ENCODE results near the gene GALNT17.
"Not testable (repeated sequence)": the region's sequence is repeated elsewhere in the genome, so short reads cannot be mapped to it uniquely, and the experiment has no call there.

GALNT17 gene

DNA sequence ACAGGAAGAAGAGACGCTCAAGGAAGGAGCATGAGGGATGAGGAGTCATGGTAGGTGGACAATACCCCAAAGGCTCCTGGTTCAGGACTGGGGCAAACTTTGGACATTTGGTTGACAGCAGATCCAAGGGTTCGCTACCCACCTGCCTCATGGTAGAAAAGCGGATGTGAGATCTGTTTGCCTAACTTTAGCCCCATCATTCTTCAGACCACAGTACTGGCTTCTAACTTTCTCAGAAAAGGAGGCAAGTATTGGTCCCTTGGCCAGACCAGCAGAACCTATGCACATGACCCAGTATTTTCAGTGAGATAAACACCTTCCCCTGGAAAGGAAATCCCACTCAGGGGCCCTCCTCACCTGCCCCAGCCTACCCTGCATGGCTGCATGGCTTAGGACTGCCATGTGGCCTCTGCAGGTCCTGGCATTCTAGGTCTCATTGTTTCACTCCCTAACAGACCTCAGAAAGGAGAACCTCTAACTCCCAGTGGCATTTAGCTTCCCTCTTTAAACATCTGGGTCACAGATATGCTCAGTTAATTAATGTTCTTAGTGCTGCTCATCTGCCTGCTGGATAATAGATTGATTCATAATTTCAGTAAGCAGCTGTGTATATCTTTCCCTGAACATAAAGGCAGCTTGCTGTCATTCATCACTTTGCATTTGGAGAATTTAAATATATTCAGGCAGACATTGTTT lies 574.1 kb downstream of the GALNT17 start:
- DNase-seq = no peak

DNA sequence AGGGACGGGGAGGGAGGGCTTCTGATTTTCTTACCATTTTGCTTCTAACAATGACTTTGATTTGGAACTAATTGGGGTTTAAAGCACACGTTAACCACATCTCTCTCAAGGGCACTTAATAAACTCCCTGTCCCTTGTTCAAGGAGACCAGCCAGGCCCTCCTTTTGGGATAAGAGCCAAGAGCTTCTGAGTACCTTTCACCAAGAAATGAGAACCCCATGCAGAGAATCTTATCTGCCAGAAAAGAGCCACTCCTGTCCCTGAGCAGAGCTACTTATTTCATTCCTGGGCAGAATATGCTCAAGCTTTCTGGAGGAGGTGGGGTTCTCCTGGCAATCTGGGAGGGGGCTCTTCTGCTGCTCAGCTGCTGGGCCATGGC lies 574.6 kb downstream of the GALNT17 start:
- no peak for DNase-seq

DNA sequence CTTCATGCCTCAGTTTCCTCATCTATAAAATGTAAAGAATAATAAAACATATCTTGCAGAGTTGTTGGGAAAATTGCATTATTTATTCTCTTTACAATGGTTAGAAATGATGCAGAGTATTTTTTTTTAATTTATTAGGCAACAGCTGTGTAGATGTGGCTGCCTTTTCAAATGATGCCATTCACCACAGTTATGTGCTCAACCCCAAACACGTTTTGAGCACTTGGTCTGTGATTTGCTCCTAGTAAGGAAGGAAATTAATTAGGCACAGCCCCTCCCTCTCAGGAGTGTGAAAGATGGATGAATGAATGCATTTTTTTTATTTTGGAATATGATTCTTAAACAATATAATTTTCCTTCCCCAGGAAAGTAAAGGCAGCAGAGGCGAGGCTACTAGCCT lies 575.1 kb downstream of the GALNT17 start:
- no peak for DNase-seq

DNA sequence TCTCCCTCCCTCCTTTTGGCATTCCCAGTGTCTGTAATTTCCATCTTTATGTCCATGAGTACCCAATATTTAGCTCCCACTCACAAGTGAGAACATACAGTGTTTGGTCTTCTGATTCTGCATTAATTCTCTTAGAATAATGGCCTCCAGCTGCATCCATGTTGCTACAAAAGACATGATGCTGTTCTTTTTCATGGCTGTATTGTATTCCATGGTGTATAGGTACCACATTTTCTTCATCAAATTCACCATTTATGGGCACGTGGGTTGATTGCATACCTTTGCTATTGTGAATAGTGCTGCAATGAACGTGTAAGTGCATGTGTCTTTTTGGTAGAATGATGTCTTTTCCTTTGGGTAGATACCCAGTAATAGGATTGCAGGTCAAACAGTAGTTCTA lies 576.8 kb downstream of the GALNT17 start:
- DNase-seq = no peak

DNA sequence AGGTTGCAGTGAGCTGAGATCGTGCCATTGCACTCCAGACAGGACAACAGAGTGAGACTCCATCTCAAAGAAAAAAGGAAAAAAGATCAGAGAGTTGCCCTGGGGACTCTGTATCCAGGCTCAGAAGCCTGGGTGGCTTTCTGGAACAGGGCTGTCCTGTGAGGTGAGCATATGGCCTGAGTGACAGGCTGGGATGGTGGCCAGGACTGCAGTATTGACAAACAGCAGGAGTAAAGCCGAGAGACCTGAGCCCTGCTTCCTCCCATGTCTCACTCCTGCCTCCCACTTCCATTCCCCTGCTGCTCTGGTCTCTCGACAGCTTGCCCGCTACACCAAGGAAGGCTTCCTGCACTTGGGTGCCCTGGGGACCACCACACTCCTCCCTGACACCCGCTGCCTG lies 578.5 kb downstream of the GALNT17 start:
- no peak for DNase-seq

DNA sequence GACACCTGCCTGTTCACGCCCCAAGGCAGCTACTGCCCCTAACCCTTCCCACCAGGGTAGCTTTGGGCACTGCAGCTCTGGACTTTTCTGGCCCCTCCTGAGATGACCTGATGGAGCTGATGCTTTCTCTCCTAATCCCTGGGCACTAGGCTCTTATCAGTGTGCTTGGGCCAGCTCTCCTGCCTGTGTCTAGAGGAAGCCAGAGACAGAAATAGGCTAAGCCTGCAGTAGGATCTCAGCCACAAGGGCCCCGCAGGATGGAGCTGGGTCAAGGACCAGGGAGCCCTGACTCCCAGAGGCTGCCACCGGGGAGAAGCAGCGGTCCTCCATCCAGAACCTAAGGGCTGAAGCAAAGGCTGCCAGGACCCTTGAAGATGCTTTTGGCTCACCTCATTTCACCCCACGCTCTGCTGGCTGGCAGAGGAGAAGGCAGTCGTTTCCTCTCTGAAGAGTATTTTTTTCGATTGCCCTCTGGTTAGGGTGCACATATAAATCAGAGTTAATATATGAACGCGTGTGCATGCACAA lies 580.8 kb downstream of the GALNT17 start:
- no peak for DNase-seq

DNA sequence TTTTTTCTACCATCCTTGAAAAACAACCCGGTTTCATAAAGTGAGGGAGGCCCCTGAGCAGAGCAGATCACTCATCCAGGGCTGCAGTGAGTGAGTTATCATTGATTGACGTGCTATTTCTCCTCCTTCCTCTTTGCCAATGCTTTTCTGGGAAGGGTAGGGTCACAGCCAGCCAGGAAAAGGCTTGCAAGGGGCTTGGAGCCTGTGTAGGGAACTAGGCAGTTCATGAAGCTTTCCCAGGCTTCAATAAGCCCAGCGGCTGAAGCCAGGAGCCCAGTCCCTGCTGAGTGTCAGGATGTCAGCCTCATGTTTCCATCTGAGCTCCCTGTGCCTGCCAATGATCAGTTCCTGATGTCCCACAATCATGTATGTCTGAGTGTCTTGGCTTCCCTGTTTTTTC lies 584.7 kb downstream of the GALNT17 start:
- no peak for DNase-seq

DNA sequence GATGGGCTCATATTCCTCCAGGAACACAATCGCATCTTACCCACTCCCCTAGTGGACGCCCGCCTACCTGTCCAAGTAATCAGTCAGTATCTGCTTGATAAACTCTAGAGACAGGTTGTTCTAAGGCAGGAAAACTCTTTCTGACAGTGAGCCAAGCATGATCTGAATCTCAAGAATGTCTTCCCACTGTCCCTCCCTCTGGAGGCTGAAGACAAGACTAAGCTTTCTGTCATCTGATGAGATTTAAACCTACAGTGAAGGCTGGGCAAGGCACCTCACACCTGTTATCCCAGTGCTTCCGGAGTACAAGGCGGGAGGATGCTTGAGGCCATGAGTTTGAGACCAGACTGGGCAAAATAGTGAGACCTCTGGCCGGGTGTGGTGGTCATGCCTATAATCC lies 586.6 kb downstream of the GALNT17 start:
- no peak for DNase-seq

DNA sequence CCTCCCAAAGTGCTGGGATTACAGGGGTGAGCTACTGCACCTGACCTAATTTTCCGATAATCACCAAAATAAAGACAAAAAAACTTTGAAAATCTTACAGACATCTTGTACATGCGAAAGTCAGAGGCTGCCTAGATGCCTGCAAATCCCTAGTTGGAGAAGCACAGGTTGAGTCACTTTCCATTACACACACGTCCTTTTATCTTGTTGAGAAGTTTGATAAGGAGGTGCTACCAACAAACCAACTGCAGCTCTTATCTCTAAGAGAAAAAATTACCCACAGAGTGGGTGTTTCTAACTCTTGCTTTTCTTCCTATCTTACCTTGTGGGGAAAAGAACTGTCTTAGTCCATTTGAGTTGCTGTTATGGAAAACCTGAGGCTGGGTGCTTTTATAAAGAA lies 589.8 kb downstream of the GALNT17 start:
- no peak for DNase-seq

DNA sequence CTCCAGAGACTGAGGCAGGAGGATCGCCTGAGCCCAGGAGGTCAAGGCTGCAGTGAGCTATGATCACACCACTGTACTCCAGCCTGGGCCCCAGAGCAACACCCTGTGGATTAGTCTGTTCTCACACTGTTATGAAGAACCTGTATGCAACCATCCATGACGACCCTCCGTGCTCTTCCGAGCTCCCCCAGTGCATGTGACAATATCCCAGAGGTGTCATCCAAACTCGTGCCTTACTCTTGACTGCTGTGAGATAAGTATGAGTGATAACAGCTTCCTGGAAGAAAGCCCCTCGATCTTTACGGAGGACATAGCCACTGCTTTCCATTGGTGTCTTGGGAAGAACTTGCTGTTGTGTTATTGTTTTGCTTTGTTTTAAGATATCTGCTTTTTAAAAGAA lies 591.9 kb downstream of the GALNT17 start:
- no peak for DNase-seq

DNA sequence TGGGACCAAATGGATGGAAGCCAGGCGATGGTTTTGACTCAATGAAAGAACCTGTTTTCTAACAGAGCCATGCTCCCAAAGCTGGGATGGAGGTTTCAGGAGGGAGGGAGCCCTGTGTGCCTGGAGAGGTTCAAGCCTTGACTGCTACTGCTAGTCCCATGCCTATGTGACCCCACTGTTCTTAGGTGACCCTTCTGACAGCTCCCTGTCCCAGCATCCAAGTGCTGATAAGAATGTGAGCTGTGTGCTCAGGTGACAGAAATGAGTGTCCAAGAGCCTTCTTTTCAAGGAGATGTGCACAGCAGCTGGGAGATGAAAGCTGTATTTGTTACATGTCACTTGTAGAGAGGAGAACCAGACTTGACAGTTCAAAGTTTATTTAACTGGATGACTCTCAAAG lies 595.4 kb downstream of the GALNT17 start:
- DNase-seq = no peak

DNA sequence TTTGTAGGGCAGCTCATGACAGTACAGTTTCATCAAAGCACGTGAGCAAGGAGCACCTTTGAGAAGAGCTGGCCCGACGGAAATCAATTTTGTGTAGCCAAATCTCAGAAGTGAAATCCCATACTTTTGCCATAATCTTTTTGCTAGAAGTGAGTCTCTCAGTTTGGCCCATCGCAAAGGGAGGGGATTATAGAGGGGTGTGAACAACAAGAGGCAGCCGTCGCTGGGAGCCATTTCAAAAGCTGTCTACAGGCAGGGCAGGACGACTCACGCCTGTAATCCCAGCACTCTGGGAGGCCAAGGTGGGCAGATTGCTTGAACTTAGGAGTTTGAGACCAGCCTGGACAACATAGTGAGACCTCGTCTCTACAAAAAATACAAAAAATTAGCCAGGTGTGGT lies 599.8 kb downstream of the GALNT17 start:
- DNase-seq = no peak

DNA sequence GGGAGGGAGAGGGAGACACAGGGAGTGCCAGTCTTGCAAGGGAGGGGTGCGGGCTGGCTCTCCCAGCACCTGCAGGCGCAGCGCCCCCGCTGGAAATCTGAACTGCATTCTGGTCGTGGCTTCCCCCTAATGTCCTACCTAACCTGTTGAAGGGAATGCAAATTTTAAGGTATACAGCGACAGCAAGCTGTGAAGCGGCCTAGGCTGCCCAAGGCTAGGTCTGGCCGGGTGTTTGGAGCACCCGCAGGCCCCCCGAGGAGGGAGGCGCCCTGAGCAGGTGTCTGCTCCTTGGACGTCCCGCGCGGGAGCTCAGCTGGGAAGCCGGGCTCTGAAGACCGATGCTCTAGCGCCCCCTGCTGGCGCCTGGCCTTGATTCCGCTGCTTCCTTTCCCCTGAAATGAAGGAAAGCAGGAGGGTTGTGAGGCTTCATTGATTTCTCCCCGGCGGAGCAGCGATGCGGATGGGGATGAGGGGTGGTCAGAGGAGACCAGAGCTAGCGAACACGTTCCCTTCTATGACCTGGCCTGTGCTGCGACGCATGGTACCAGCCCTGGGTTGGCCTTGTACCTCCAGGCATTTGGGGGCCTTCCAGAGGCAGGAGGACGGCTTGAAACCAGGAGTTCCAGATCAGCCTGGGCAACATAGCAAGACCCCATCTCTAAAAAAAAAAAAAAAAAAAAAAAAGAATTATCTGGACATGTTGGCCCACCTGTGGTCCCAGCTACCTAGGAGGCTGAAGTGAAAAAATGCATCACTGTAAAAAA lies 601.3 kb downstream of the GALNT17 start:
- DNase-seq = no peak

DNA sequence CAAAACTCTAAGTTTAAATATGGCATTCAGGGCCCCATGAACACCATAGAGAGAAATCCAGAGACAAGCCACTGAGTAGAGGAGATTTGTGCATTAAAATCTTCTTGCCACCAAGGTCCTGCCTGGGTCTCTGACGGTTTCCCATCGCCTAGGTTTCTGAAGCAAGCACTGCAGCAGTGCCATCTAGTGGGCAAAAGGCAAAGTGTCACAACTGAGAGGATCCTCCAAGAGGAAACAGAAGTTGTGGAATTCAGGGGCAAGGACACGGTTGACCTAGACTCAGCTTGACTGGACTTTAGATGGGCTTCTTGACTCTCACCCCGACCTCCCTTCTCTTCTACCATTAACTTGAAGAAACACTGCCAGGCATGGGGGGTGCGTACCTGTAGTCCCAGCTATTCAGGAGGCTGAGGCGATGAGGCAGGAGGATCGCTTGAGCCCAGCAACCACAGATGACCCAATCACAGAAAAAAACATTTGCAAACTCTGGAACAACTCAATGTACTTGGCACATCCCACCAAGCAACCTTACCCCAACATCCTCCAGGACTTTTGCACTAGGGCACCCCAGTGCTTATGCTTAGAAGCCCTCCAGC lies 604.1 kb downstream of the GALNT17 start:
- no peak for DNase-seq

DNA sequence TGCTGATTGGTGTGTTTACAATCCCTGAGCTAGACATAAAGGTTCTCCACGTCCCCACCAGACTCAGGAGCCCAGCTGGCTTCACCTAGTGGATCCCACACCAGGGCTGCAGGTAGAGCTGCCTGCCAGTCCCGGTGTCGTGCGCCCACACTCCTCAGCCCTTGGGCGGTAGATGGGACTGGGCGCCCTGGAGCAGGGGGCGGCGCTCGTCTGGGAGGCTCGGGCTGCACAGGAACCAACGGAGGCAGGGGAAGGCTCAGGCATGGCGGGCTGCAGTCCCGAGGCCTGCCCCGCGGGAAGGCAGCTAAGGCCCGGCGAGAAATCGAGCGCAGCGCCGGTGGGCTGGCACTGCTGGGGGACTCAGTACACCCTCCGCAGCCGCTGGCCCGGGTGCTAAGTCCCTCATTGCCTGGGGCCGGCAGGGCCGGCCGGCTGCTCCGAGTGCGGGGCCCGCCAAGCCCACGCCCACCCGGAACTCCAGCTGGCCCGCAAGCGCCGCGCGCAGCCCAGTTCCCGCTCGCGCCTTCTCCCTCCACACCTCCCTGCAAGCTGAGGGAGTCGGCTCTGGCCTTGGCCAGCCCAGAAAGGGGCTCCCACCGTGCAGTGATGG lies 606.1 kb downstream of the GALNT17 start:
- not testable (repeated sequence) for DNase-seq

DNA sequence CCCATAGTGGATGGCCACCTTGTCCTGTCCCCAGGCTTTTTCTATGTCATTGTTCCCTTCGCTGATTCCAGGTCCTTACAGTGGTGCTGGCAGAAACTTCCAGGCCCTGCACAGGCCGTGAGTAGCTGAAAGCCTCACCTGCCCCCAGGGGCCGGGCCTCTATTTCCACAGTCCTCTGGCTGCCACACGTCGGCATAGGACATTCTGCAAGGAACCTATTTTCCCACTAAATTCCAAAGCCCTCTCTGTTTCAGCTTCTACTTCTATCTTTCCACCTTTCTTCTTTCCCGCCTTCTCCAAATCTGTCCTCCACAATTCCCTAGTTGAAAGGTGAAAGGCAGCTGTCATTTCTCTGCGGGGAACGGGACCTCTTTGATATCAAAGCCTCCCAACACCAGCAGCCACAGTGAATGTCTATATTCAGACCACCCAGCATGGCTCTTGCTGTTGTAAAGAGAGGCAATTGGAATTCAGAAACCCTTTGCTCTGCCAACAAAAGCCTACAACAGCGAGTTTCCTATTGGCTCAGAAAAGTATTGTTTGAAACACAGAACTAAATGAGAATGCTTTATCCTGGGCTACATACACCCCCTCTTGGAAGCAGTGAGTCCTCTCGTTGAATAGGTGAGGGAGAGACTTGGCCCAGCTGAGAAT lies 607.7 kb downstream of the GALNT17 start:
- DNase-seq = no peak

DNA sequence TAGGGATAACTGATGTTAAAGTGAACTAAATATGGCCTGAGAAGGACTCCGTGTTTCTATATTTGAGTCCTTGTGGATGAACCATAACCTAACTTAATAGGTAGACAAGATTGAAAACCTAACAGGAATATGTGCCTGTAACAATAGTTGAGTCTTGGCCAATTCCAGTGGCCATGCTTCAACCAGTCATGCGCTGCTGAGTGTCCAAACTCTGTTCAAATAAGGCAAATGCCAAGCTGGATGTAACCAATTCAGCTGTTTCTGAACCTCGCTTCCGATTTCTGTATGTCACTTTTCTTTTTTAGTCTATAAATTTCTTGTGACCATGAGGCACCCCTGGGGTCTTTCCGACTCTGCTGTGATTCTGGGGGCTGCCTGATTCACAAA lies 608.2 kb downstream of the GALNT17 start:
- no peak for DNase-seq

DNA sequence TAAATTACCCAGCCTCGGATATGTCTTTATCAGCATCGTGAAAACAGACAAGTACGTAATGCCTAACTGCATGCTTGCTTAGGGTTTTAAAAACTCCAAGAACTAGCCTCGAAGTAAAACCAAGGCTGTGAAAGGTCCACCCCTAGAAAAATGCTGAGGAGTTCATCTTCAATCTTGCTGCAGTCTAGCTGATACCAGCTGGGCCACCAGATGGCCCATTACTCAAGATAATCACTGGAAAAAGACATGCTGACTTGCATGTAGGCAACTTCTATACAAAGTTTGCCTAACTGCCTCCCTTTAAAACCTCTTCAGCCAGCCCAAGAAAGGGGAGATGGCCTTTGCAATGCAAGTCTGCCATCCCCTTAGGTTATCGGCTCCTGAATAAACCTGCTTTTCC lies 614.1 kb downstream of the GALNT17 start:
- DNase-seq = no peak

DNA sequence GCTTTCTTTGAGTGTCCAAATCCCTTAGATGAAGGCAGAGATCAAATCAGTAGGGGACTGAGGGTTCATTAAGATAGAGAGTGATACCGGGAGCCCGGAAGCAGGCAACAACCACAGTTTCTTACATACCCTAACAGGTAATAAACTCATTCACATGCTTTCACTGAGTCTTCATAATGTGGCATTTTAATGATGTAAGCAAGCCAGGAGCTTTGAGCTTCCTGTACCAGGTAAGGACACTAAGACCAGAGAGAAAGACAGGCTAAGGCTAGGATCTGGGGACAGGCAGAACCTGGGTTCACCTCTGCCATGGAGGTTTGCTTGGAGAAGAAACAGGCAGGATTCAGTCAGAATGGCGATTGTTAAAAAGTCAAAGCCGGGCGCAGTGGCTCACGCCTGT lies 618.3 kb downstream of the GALNT17 start:
- no peak for DNase-seq

DNA sequence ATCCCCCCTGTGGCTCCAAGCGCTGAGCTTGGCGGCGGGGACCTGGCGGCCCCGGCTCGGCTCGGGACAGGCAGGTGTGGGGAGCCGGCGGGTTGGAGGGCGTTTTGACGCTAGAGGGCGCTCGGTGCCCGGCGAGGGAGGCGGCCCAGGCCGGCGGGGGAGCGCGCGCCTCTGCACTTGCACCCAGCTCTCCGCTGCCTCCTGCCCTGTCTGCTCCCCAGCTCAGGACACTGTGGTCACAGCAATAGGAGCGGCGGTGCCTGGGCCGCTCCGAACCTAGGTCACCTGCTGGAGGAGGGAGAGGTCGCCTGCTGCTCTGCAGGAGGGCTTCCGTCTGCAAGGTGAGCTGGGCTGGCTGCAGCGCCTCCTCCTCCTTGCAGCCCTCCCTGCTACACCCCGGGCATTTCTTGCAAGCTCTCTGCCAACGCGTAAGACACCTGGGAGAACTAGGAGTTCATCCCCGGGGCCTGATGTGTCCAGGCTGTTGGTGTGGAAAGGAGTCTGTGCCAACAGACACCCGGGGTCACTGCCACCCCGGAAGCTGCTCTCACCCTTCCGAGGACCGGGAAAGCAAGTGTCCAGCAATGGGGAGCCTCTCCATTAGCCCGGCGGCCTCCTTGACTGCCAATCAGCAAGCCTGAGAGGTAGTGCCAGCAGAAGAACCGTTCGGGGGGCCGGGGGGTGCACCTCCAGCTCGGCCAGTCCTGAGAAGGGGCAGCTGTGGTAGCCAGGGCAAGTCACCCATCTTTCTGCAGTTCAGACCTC lies 620.4 kb downstream of the GALNT17 start:
- no peak for DNase-seq

DNA sequence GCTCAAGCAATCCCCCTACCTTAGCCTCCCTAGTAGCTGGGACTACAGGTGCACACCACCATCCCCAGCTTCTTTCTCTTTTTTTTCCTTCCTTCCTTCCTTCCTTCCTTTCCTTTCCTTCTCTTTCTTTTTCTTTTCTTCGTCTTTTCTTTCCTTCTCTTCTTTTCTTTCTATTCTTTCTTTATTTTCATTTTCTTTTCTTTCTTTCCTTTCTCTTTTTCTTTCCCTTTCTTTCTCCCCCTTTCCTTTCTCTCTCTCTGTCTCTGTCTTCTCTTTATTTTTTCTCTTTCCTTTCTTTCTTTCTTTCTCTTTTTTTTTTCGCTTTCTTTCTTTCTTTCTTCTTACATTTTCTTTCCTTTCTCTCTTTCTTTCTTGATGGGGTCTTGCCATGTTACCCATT lies 621.3 kb downstream of the GALNT17 start:
- DNase-seq = no peak

DNA sequence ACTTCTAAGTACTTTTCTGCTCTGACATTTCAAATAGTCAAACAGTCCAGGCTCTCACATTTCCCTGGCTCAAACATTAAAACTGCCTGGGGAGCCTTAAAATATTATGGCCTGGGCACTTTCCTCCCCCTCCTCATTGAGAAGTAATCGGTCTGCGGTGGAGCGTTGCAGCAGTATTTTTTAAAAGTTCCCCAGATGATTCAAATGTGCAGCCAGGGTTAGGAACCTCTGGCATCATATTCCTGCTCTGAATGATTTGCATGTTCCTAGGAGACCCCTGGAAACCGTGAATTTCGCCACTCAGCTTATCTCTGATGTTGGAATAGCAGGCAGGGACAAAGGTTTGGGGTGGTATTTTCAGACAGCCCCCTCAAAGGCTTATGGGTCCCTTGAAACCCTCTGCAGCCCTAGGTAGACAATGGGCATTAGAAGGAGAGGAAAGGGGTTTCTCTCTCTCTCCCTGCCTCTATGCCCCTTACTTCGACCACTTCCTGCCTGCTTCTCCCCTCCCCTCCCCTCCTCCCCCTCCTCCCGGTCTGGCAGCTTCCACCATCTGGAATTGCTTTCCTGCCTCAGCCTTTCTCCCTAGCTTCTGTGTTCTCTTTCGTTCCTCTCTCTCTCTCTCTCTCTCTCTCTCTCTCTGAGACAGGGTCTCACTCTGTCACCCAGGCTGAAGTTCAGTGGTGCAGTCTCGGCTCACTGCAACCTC lies 622.2 kb downstream of the GALNT17 start:
- no peak for DNase-seq

Data from activated gamma-delta T cell (primary cell).